Right lobe of liver (tissue), 6 donors: ENCODE measurements around the gene JAG1. TPM values are rescaled to one million over a fixed set of nuclear protein-coding genes. Genes with fewer than 3 reads are reported as not detected.

ENCODE experiments used
- ATAC-seq, 4 donors: fragments of 200-7000 bp; cut with Tn5 transposase; one replicate each; pipeline ENCODE4 v1.9.1; 2020; ENCODE audit warnings: mild to moderate bottlenecking in 4 of 4, moderate library complexity in 4 of 4
- DNase-seq, 3 donors: peaks; one replicate each; pipeline ENCODE4 v3.0.0-alpha.2; 2020
- H3K27ac ChIP-seq, 3 donors: fragments of 200-600 bp; one replicate each; pipeline ENCODE4 v1.8.0; 2022
- H3K27me3 ChIP-seq, 2 donors: fragments of 200-600 bp; one replicate each; pipeline ENCODE4 v1.8.0; 2022
- H3K36me3 ChIP-seq, 4 donors: fragments of 200-600 bp; sonication (generic) in 1 of 4; one replicate each; pipeline versions ENCODE4 v1.5.1 to v1.8.0; 2017 to 2022; ENCODE audit warnings: control low read depth in 1 of 4
- H3K4me1 ChIP-seq, 4 donors: fragments of 200-600 bp; sonication (generic) in 1 of 4; one replicate each; pipeline versions ENCODE4 v1.5.1 to v1.8.0; 2017 to 2022; ENCODE audit warnings: control low read depth in 1 of 4
- H3K4me3 ChIP-seq, 3 donors: fragments of 200-600 bp; one replicate each; pipeline ENCODE4 v1.8.0; 2022
- H3K9me3 ChIP-seq, 4 donors: fragments of 200-600 bp; sonication (generic) in 1 of 4; one replicate each; pipeline versions ENCODE4 v1.5.1 to v1.8.0; 2017 to 2022; ENCODE audit warnings: control low read depth in 1 of 4
- POLR2A ChIP-seq: fragments of 450-650 bp; IDR thresholded peaks from one replicate; pipeline ENCODE4 v1.6.1; 2017; ENCODE audit warnings: antibody characterized with exemption, mild to moderate bottlenecking
- WGBS: methylation state at CpG from one replicate; pipeline ENCODE4 v1.1.6; 2018; ENCODE audit warnings: low coverage, low lambda C conversion rate; ENCODE audit not compliant: insufficient coverage; ENCODE audit errors: missing lambda C conversion rate; 5-methylcytosine and 5-hydroxymethylcytosine counted together
- intact Hi-C, 2 donors: fragments of 100-400 bp; cut with DNase I; formaldehyde crosslinking; loops; one replicate each; pipeline versions ENCODE4 v1.11.2 to v1.14.1; 2022
- total RNA-seq, 6 experiments: library from RNA; depleted of rRNA in 2 of 6; stranded (reverse); fragments of >200 nt in 2 of 6; fragmentation: NEBNext Ultra II Directional in 3 of 6; extraction: Animal tissue kit (Norgen Biotek cat#: 25700) in 3 of 6; gene quantifications; one replicate each; pipeline versions ENCODE4 v1.1.0 to v1.2.4, GENCODE V29; 2016 to 2023
- TF ChIP-seq, protein P1 (sequence below), 4 donors: fragments of 200-600 bp in 3 of 4; fragments of 450-650 bp in 1 of 4; IDR thresholded peaks; one replicate each; pipeline versions ENCODE4 v1.5.1 to v1.8.0; 2016 to 2022; ENCODE audit warnings: antibody characterized with exemption in 4 of 4, mild to moderate bottlenecking in 2 of 4
- donor health status: DM: no; HTN: yes; CAD: no.
- donor health status: DM: no; HTN: no; CAD: no.
- donor health status: DM: no; HTN: no; CAD: no.
- donor health status: DM: no; HTN: yes; CAD: no.
- donor health status: DM: no; HTN: yes; CAD: no.

Gene JAG1
- total RNA-seq, 6 experiments from 2014 or later, result 3.1 to 8.5 (median 6.7) TPM

DNA sequence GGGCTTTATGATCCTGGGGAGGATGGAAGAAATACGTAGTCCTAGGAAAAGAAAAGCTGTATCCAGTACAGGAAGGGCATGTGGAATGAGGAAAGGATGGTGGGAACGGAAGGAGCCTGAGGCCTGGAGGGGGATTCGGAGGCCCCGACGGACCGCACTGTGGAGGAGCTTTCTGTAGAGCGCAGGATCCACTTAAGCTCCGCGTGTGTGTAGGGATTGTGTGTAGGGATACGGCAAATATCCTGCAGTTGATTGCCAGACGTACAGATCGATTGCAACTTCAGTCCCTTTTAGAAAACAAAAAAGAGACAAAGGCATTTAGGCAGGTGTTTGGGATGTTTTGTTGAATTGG is 32.6 kb upstream of the JAG1 start:
- DNase-seq (no peak), ATAC-seq (no peak)
- TF ChIP-seq, protein P1, sequence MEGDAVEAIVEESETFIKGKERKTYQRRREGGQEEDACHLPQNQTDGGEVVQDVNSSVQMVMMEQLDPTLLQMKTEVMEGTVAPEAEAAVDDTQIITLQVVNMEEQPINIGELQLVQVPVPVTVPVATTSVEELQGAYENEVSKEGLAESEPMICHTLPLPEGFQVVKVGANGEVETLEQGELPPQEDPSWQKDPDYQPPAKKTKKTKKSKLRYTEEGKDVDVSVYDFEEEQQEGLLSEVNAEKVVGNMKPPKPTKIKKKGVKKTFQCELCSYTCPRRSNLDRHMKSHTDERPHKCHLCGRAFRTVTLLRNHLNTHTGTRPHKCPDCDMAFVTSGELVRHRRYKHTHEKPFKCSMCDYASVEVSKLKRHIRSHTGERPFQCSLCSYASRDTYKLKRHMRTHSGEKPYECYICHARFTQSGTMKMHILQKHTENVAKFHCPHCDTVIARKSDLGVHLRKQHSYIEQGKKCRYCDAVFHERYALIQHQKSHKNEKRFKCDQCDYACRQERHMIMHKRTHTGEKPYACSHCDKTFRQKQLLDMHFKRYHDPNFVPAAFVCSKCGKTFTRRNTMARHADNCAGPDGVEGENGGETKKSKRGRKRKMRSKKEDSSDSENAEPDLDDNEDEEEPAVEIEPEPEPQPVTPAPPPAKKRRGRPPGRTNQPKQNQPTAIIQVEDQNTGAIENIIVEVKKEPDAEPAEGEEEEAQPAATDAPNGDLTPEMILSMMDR (IDR thresholded peaks at IDR 0.05), result no peak
- TF ChIP-seq POLR2A, result no peak
- H3K4me1 ChIP-seq, result peaks cover 0 to 36% (median 22%) of the 10 kb centered on the region in 4 donors
- no peaks in the 10 kb centered on the region for H3K36me3 ChIP-seq
- intact Hi-C loops, result no loop called here
- no peak overlapping the region for H3K27ac ChIP-seq
- no peak overlapping the region for H3K4me3 ChIP-seq
- no peaks in the 10 kb centered on the region for H3K27me3 ChIP-seq
- 89% methylated on average over 10 of the region's 12 CpGs for WGBS
- no peaks in the 10 kb centered on the region for H3K9me3 ChIP-seq

DNA sequence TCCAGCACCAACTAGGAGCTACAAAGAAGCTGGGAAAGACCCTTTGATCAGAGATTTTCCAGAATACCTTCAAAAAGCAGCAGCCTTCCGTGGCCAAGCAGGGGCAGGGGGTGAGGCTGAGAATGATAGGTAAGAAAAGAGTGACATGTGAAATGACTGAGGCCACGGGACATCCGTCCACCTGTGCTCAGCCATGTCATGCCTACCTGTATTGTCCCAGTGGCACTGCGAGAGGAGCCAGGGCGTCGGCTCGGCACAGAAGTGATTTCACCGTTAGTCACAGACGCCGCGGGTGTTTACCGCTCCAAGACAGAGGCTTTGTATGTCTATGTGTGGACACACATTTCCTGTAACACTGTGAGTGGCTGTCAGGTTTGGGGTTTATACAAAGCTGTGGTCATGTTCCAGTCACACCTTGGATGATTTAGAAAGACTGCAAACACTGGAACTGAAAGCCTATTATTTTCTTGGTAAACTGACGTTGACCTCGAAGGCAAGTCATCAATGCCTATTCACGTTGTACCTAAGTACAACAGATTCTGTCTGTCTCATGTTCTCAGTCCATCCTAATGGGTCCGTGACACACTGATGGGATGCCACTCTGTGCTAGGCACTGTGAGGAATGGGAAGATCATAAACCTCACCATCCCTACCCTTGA is 32.1 kb upstream of the JAG1 start:
- H3K4me3 ChIP-seq, result no peak overlapping the region
- no peaks in the 10 kb centered on the region for H3K9me3 ChIP-seq
- intact Hi-C loops, result no loop called here
- no peak overlapping the region for H3K27ac ChIP-seq
- DNase-seq (no peak), ATAC-seq (no peak)
- H3K27me3 ChIP-seq, result no peaks in the 10 kb centered on the region
- no peaks in the 10 kb centered on the region for H3K36me3 ChIP-seq
- peaks cover 0 to 33% (median 21%) of the 10 kb centered on the region in 4 donors for H3K4me1 ChIP-seq
- TF ChIP-seq POLR2A, result no peak
- TF ChIP-seq, protein P1 (IDR thresholded peaks at IDR 0.05), result no peak
- 95% methylated on average over 10 of the region's 16 CpGs for WGBS

GRCh38 chr20:10701607-10702006 is 27.8 kb upstream of the JAG1 start:
- H3K9me3 ChIP-seq, result no peaks in the 10 kb centered on the region
- no peak overlapping the region for H3K4me3 ChIP-seq
- no peaks in the 10 kb centered on the region for H3K36me3 ChIP-seq
- H3K27ac ChIP-seq, result no peak overlapping the region
- no peak for ATAC-seq
- no peak for DNase-seq
- TF ChIP-seq, protein P1 (IDR thresholded peaks at IDR 0.05), result no peak
- no peak for TF ChIP-seq POLR2A
- H3K4me1 ChIP-seq, result no peaks in the 10 kb centered on the region
- 86% methylated on average over 1 of the region's 1 CpG for WGBS
- H3K27me3 ChIP-seq, result no peaks in the 10 kb centered on the region
- intact Hi-C loops, result no loop called here

DNA sequence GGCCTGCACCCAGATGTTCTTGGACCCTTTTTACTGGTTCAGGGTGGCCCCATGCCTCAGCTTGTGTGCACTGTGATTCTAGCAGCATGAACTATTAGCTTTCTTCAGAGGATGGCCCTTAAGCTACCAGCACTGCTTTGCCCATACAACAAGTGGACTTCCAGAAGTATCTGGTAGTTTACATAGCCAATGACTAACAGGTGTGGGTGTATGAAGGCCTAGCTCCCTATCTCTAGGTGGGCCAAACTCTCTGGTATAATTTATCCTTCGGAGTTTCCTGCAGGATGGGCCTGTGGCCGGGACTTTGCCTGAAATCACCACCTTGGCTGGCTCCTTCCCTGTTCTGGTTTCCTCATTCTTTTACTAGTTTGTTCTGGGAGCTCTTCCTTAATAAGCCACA is 26.1 kb upstream of the JAG1 start:
- H3K9me3 ChIP-seq, result no peaks in the 10 kb centered on the region
- no peaks in the 10 kb centered on the region for H3K36me3 ChIP-seq
- intact Hi-C loops, result no loop called here
- TF ChIP-seq, protein P1 (IDR thresholded peaks at IDR 0.05), result no peak
- TF ChIP-seq POLR2A, result no peak
- no peak overlapping the region for H3K27ac ChIP-seq
- ATAC-seq (no peak), DNase-seq (no peak)
- H3K4me1 ChIP-seq, result no peaks in the 10 kb centered on the region
- H3K27me3 ChIP-seq, result no peaks in the 10 kb centered on the region
- WGBS, result 68% methylated on average over 2 of the region's 2 CpGs
- H3K4me3 ChIP-seq, result no peak overlapping the region

DNA sequence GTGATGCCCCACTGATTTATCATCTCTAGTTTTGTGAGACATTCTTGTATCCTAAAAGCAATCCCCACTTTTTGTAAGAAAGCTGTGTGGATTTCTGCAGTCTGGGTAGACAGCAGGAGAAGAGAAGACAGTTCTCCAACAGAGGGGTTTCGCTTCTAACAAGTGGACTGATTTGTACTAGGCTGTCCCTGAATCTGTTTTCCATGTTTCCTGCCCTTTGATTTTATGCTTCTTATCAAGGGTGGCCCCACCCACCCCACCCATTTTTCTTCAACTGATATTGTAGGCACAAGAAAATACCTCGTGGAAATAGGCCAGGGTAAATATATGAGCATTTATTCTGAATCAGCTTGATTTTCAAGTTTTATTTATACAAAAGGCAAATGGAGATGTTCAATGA is 25.7 kb upstream of the JAG1 start:
- H3K36me3 ChIP-seq, result no peaks in the 10 kb centered on the region
- H3K4me1 ChIP-seq, result no peaks in the 10 kb centered on the region
- H3K9me3 ChIP-seq, result no peaks in the 10 kb centered on the region
- no peak overlapping the region for H3K27ac ChIP-seq
- ATAC-seq, result no peak
- no peak for DNase-seq
- WGBS, result 59% methylated on average over 2 of the region's 2 CpGs
- intact Hi-C loops, result no loop called here
- H3K27me3 ChIP-seq, result no peaks in the 10 kb centered on the region
- no peak overlapping the region for H3K4me3 ChIP-seq
- no peak for TF ChIP-seq POLR2A
- TF ChIP-seq, protein P1 (IDR thresholded peaks at IDR 0.05), result no peak
